Endodermal cell (in vitro differentiated cells): Measurements from ENCODE around the gene LAG3. TPM values are rescaled to one million over a fixed set of nuclear protein-coding genes. Genes with fewer than 3 reads are reported as not detected.
A peak's percentile ranks its signal among the peaks of the same experiment; 100 is the strongest.

ENCODE experiments used
- DNase-seq: peaks from one replicate; pipeline ENCODE4 v3.0.0-alpha.2; 2017
- H3K27ac ChIP-seq: 2 replicates; pipeline ENCODE4 v1.5.1; 2013; ENCODE audit warnings: mild to moderate bottlenecking, low read depth, low read length, moderate library complexity
- H3K27me3 ChIP-seq: 2 replicates; pipeline ENCODE4 v1.6.1; 2013; ENCODE audit warnings: mild to moderate bottlenecking, low read length, moderate library complexity; ENCODE audit not compliant: insufficient read depth, control insufficient read depth, poor library complexity, severe bottlenecking
- H3K36me3 ChIP-seq: 2 replicates; pipeline ENCODE4 v1.7.0; 2013; ENCODE audit warnings: mild to moderate bottlenecking, low read length, moderate library complexity; ENCODE audit not compliant: control insufficient read depth, insufficient read depth
- H3K4me1 ChIP-seq: one replicate; pipeline ENCODE4 v1.7.0; 2013; ENCODE audit warnings: low read length; ENCODE audit not compliant: control insufficient read depth, insufficient read depth
- H3K4me3 ChIP-seq: 2 replicates; pipeline ENCODE4 v1.5.1; 2013; ENCODE audit warnings: mild to moderate bottlenecking, low read length, moderate library complexity
- H3K9ac ChIP-seq: 2 replicates; pipeline ENCODE4 v1.6.1; 2013; ENCODE audit warnings: mild to moderate bottlenecking, low read length, moderate library complexity; ENCODE audit not compliant: poor library complexity, severe bottlenecking; ENCODE audit errors: extremely low read depth
- H3K9me3 ChIP-seq: 2 replicates; pipeline ENCODE4 v1.6.1; 2013; ENCODE audit warnings: mild to moderate bottlenecking, low read length, moderate library complexity; ENCODE audit not compliant: control insufficient read depth
- H3K27ac Mint-ChIP-seq: 2 replicates; pipeline ENCODE4 v1.8.0; 2020; ENCODE audit warnings: mixed read lengths
- H3K27me3 Mint-ChIP-seq: 2 replicates; pipeline ENCODE4 v1.8.0; 2021; ENCODE audit warnings: mild to moderate bottlenecking, mixed read lengths; ENCODE audit not compliant: insufficient read depth
- H3K36me3 Mint-ChIP-seq: 2 replicates; pipeline ENCODE4 v1.8.0; 2020; ENCODE audit warnings: low read depth, mixed read lengths
- H3K4me1 Mint-ChIP-seq: 2 replicates; pipeline ENCODE4 v1.8.0; 2020; ENCODE audit warnings: mixed read lengths
- H3K4me3 Mint-ChIP-seq: 2 replicates; pipeline ENCODE4 v1.8.0; 2020; ENCODE audit warnings: mild to moderate bottlenecking, moderate library complexity, mixed read lengths
- H3K9me3 Mint-ChIP-seq: 2 replicates; pipeline ENCODE4 v1.8.0; 2020; ENCODE audit warnings: mild to moderate bottlenecking, mixed read lengths
- CTCF ChIP-seq: fragments of 200-600 bp; sonication (generic); conservative IDR thresholded peaks from 2 replicates; pipeline ENCODE4 v1.5.0; 2021; ENCODE audit warnings: antibody characterized with exemption, mild to moderate bottlenecking
- WGBS, 2 experiments: methylation state at CpG; one replicate each; pipeline versions ENCODE4 v1.1.5 to v1.1.7; 2013; ENCODE audit warnings: missing lambda C conversion rate in 2 of 2, mixed read lengths in 1 of 2; ENCODE audit not compliant: insufficient coverage in 1 of 2, insufficient read length in 1 of 2; 5-methylcytosine and 5-hydroxymethylcytosine counted together
- total RNA-seq, 2 donors: library from RNA; stranded (reverse); fragmentation: NEBNext Ultra II Directional in 1 of 2; extraction: Animal tissue kit (Norgen Biotek cat#: 25700) in 1 of 2; gene quantifications; 2 replicates in 1 of 2; 3 replicates in 1 of 2; pipeline ENCODE4 v1.2.1, GENCODE V29; 2021

LAG3 gene
- total RNA-seq, 2 donors from 2014 or later, result 1.9 to 7.3 TPM

- no peak overlapping the region for H3K27ac ChIP-seq
- 43 to 69% methylated on average over 1 of the region's 1 CpG for WGBS, 2 experiments
- Mint-ChIP-seq H3K36me3 (no peaks in the 10 kb centered on the region), H3K9me3 (no peaks in the 10 kb centered on the region), H3K27me3 (peaks cover 37% of the 10 kb centered on the region), H3K4me1 (peaks cover 28% of the 10 kb centered on the region), H3K27ac (peak overlapping the region; percentile 1), H3K4me3 (no peak overlapping the region)
- H3K4me3 ChIP-seq, result no peak overlapping the region
- TF ChIP-seq CTCF, result no peak
- peak; percentile 56 for DNase-seq
- H3K27me3 ChIP-seq, result peaks cover 19% of the 10 kb centered on the region
- no peak overlapping the region for H3K9ac ChIP-seq
- peaks cover 5% of the 10 kb centered on the region for H3K4me1 ChIP-seq
- no peaks in the 10 kb centered on the region for H3K9me3 ChIP-seq
- H3K36me3 ChIP-seq, result no peaks in the 10 kb centered on the region
Observed at GRCh38 chr12:6810758-6811157, 38.4 kb downstream of the LAG3 start.

GRCh38 chr12:6813363-6813762 is 41.0 kb downstream of the LAG3 start:
- no peak for TF ChIP-seq CTCF
- H3K27me3 Mint-ChIP-seq, result peaks cover 46% of the 10 kb centered on the region
- no peaks in the 10 kb centered on the region for H3K36me3 ChIP-seq
- no peak overlapping the region for H3K4me3 Mint-ChIP-seq
- peaks cover 22% of the 10 kb centered on the region for H3K27me3 ChIP-seq
- H3K4me1 Mint-ChIP-seq, result peaks cover 40% of the 10 kb centered on the region
- no peaks in the 10 kb centered on the region for H3K36me3 Mint-ChIP-seq
- peaks cover 5% of the 10 kb centered on the region for H3K4me1 ChIP-seq
- 95% methylated on average over 4 of the region's 4 CpGs; no CpG with 5 or more reads in 1 of the 2 experiments for WGBS, 2 experiments
- no peak for DNase-seq
- H3K4me3 ChIP-seq, result no peak overlapping the region
- H3K9me3 ChIP-seq, result no peaks in the 10 kb centered on the region
- H3K27ac Mint-ChIP-seq, result no peak overlapping the region
- H3K27ac ChIP-seq, result no peak overlapping the region
- H3K9ac ChIP-seq, result no peak overlapping the region
- no peaks in the 10 kb centered on the region for H3K9me3 Mint-ChIP-seq

- H3K27ac ChIP-seq, result no peak overlapping the region
- H3K4me1 Mint-ChIP-seq, result peaks cover 46% of the 10 kb centered on the region
- no peak for TF ChIP-seq CTCF
- no peaks in the 10 kb centered on the region for H3K9me3 Mint-ChIP-seq
- WGBS, 2 experiments, result 75 to 84% methylated on average over 3 of the region's 3 CpGs
- H3K36me3 ChIP-seq, result no peaks in the 10 kb centered on the region
- H3K9ac ChIP-seq, result no peak overlapping the region
- H3K27me3 ChIP-seq, result peaks cover 22% of the 10 kb centered on the region
- H3K4me1 ChIP-seq, result peaks cover 9% of the 10 kb centered on the region
- H3K27ac Mint-ChIP-seq, result no peak overlapping the region
- no peaks in the 10 kb centered on the region for H3K9me3 ChIP-seq
- H3K36me3 Mint-ChIP-seq, result no peaks in the 10 kb centered on the region
- peaks cover 71% of the 10 kb centered on the region for H3K27me3 Mint-ChIP-seq
- no peak for DNase-seq
- no peak overlapping the region for H3K4me3 ChIP-seq
- no peak overlapping the region for H3K4me3 Mint-ChIP-seq
Observed at GRCh38 chr12:6816598-6816997, 44.3 kb downstream of the LAG3 start.
